ENCODE results near the gene GALNT18. TPM values are rescaled to one million over a fixed set of nuclear protein-coding genes. Genes with fewer than 3 reads are reported as not detected.

The GALNT18 gene
- polyA plus RNA-seq, 1 donor (not counting 4 experiments of a cell fraction or from before 2014, with no cell fraction given): 27.2 TPM

GRCh38 chr11:11395126-11395525 is 226.7 kb downstream of the GALNT18 start:
- no peaks in the 10 kb centered on the region for H3K27me3 ChIP-seq (ENCODE audit: control insufficient read depth, extremely low read depth, insufficient read depth, low read length)
- no peaks in the 10 kb centered on the region for H3K79me2 ChIP-seq (ENCODE audit: control insufficient read depth, insufficient read depth, low read length)
- DNase-seq (ENCODE audit: low read depth, low spot score) (no peak), FAIRE-seq (no peak)
- H2AFZ ChIP-seq (ENCODE audit: control insufficient read depth, low read length): no peak overlapping the region
- H3K4me3 ChIP-seq (ENCODE audit: control insufficient read depth in 2 of 3, extremely low read depth in 1 of 3, insufficient read depth in 2 of 3, low read depth in 1 of 3, low read length in 3 of 3): no peak overlapping the region
- no peaks in the 10 kb centered on the region for H3K9me1 ChIP-seq (ENCODE audit: control insufficient read depth, extremely low read depth, insufficient read depth, low read length)
- H3K4me2 ChIP-seq (ENCODE audit: control insufficient read depth, extremely low read depth, insufficient read depth, low read depth, low read length): no peak overlapping the region
- peaks cover 16% of the 10 kb centered on the region for H3K4me1 ChIP-seq (ENCODE audit: control insufficient read depth, extremely low read depth, insufficient read depth, low read length)
- no peak overlapping the region for H3K27ac ChIP-seq (ENCODE audit: control insufficient read depth, insufficient read depth, low read length)
- TF ChIP-seq CTCF (optimal IDR thresholded peaks at IDR 0.05 in 1 of 3, IDR thresholded peaks at IDR 0.05 in 1 of 3, conservative IDR thresholded peaks at IDR 0.05 in 1 of 3; ENCODE audit: extremely low read depth in 1 of 3, insufficient read depth in 2 of 3, low read length in 3 of 3): no peak
- no peaks in the 10 kb centered on the region for H3K9me3 ChIP-seq (ENCODE audit: control insufficient read depth, low read depth, low read length)
- no peak overlapping the region for H3K9ac ChIP-seq (ENCODE audit: control insufficient read depth, extremely low read depth, insufficient read depth, low read length)
- no peaks in the 10 kb centered on the region for H4K20me1 ChIP-seq (ENCODE audit: control insufficient read depth, extremely low read depth, insufficient read depth, low read length)
- dilution Hi-C loops (cut with MboI; ENCODE audit: extremely low pct_ligation_motif_present, low sequenced_read_pairs): no loop called here
- no peaks in the 10 kb centered on the region for H3K36me3 ChIP-seq (ENCODE audit: control insufficient read depth in 2 of 2, extremely low read depth in 1 of 2, insufficient read depth in 2 of 2, low read length in 2 of 2)

- TF ChIP-seq EZH2 (IDR thresholded peaks at IDR 0.05; ENCODE audit: low read length) (no peak), CTCF (optimal IDR thresholded peaks at IDR 0.05 in 1 of 3, IDR thresholded peaks at IDR 0.05 in 1 of 3, conservative IDR thresholded peaks at IDR 0.05 in 1 of 3; ENCODE audit: extremely low read depth in 1 of 3, insufficient read depth in 2 of 3, low read length in 3 of 3) (no peak)
- Histone ChIP-seq H3K4me3 (ENCODE audit: control insufficient read depth in 2 of 3, extremely low read depth in 1 of 3, insufficient read depth in 2 of 3, low read depth in 1 of 3, low read length in 3 of 3) (no peak overlapping the region), H3K27me3 (ENCODE audit: control insufficient read depth, extremely low read depth, insufficient read depth, low read length) (no peaks in the 10 kb centered on the region), H3K27ac (ENCODE audit: control insufficient read depth, insufficient read depth, low read length) (no peak overlapping the region), H3K9me3 (ENCODE audit: control insufficient read depth, low read depth, low read length) (no peaks in the 10 kb centered on the region), H2AFZ (ENCODE audit: control insufficient read depth, low read length) (no peak overlapping the region), H3K36me3 (ENCODE audit: control insufficient read depth in 2 of 2, extremely low read depth in 1 of 2, insufficient read depth in 2 of 2, low read length in 2 of 2) (no peaks in the 10 kb centered on the region), H3K4me1 (ENCODE audit: control insufficient read depth, extremely low read depth, insufficient read depth, low read length) (peaks cover 16% of the 10 kb centered on the region), H3K9me1 (ENCODE audit: control insufficient read depth, extremely low read depth, insufficient read depth, low read length) (no peaks in the 10 kb centered on the region), H4K20me1 (ENCODE audit: control insufficient read depth, extremely low read depth, insufficient read depth, low read length) (no peaks in the 10 kb centered on the region), H3K4me2 (ENCODE audit: control insufficient read depth, extremely low read depth, insufficient read depth, low read depth, low read length) (no peak overlapping the region), H3K79me2 (ENCODE audit: control insufficient read depth, insufficient read depth, low read length) (no peaks in the 10 kb centered on the region), H3K9ac (ENCODE audit: control insufficient read depth, extremely low read depth, insufficient read depth, low read length) (no peak overlapping the region)
- DNase-seq (ENCODE audit: low read depth, low spot score): no peak
- dilution Hi-C loops (cut with MboI; ENCODE audit: extremely low pct_ligation_motif_present, low sequenced_read_pairs): no loop called here
- no peak for FAIRE-seq
Observed at GRCh38 chr11:11394241-11394640, 227.6 kb downstream of the GALNT18 start.

Measured in keratinocyte (primary cell).